ENCODE measurements around the gene PDAP1. TPM values are rescaled to one million over a fixed set of nuclear protein-coding genes. Genes with fewer than 3 reads are reported as not detected.

PDAP1 gene
- total and polyA plus RNA-seq, 9 of the 15 experiments (the other 6 are each of a cell fraction or from before 2014, with no cell fraction given), result 10.2 to 315 (median 129) TPM

DNA sequence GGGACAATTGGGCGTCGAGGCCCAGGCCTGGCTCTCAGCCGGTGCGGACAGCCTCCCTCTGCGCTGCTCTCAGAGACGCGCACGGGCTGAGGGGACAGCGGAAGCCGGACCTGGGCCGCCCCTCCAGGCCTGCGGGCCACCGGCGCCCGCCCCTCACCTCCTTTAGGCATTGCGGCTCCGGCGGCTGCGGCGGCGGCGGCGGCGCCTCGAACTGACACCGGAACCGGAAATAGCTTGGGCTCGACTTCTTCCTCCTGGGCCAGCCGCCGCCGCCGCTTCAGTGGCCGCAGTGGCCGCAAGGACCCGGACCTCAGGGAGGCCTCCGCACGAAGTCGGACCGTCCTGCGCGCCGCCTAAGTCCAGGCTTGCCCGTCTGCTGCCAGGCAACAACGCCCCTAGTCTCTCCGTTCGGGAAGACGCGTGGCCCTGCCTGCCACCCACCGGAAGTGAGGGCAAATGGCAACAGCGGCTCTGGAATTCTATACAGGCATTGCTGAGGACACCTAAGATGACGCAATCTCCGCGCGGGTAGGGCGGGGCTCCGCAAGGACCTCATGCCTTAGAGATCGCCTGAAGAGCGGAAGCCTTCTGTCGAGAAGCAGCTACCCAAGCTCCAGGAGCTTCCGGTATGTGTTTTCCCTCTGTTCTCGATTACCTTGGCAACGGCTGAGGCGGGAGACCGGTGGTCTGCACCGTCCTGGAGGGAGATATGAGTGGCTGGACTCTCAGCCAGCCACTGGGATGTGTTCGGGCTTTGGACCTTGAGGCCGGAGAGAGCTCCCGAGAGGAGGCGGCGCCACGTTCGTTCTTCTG, at the start of gene PDAP1, which contains the start of gene BUD31 (continued):
- TF ChIP-seq SLC30A9 (CRISPR knock-in tag; IDR thresholded peaks at IDR 0.05), result no peak
- no peak for TF ChIP-seq SMARCB1 (IDR thresholded peaks at IDR 0.05; ENCODE audit: insufficient read length, low read depth)
- peak; percentile 67 for TF ChIP-seq HCFC1 (IDR thresholded peaks at IDR 0.05; ENCODE audit: low read depth, low read length)
- peak; percentile 91 for TF ChIP-seq MTA1 (IDR thresholded peaks at IDR 0.05; ENCODE audit: borderline replicate concordance)
- peak; percentile 99 for TF ChIP-seq DACH1 (IDR thresholded peaks at IDR 0.05; ENCODE audit: partially characterized antibody)
- TF ChIP-seq HDAC8 (tag; IDR thresholded peaks at IDR 0.05), result peak; percentile 83
- TF ChIP-seq CBFA2T3 (IDR thresholded peaks at IDR 0.05), result no peak
- TF ChIP-seq ZNF436 (CRISPR knock-in tag; IDR thresholded peaks at IDR 0.05), result no peak
- TF ChIP-seq, protein P1, sequence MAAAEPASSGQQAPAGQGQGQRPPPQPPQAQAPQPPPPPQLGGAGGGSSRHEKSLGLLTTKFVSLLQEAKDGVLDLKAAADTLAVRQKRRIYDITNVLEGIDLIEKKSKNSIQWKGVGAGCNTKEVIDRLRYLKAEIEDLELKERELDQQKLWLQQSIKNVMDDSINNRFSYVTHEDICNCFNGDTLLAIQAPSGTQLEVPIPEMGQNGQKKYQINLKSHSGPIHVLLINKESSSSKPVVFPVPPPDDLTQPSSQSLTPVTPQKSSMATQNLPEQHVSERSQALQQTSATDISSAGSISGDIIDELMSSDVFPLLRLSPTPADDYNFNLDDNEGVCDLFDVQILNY (CRISPR knock-in tag; IDR thresholded peaks at IDR 0.05), result no peak
- peak; percentile 47 to 90; a peak in 3 of 4 replicates for TF ChIP-seq SIN3A (IDR thresholded peaks at IDR 0.05; ENCODE audit: borderline replicate concordance in 2 of 2, control insufficient read depth in 1 of 2, low read depth in 2 of 2, low read length in 2 of 2)
- TF ChIP-seq, protein P2, sequence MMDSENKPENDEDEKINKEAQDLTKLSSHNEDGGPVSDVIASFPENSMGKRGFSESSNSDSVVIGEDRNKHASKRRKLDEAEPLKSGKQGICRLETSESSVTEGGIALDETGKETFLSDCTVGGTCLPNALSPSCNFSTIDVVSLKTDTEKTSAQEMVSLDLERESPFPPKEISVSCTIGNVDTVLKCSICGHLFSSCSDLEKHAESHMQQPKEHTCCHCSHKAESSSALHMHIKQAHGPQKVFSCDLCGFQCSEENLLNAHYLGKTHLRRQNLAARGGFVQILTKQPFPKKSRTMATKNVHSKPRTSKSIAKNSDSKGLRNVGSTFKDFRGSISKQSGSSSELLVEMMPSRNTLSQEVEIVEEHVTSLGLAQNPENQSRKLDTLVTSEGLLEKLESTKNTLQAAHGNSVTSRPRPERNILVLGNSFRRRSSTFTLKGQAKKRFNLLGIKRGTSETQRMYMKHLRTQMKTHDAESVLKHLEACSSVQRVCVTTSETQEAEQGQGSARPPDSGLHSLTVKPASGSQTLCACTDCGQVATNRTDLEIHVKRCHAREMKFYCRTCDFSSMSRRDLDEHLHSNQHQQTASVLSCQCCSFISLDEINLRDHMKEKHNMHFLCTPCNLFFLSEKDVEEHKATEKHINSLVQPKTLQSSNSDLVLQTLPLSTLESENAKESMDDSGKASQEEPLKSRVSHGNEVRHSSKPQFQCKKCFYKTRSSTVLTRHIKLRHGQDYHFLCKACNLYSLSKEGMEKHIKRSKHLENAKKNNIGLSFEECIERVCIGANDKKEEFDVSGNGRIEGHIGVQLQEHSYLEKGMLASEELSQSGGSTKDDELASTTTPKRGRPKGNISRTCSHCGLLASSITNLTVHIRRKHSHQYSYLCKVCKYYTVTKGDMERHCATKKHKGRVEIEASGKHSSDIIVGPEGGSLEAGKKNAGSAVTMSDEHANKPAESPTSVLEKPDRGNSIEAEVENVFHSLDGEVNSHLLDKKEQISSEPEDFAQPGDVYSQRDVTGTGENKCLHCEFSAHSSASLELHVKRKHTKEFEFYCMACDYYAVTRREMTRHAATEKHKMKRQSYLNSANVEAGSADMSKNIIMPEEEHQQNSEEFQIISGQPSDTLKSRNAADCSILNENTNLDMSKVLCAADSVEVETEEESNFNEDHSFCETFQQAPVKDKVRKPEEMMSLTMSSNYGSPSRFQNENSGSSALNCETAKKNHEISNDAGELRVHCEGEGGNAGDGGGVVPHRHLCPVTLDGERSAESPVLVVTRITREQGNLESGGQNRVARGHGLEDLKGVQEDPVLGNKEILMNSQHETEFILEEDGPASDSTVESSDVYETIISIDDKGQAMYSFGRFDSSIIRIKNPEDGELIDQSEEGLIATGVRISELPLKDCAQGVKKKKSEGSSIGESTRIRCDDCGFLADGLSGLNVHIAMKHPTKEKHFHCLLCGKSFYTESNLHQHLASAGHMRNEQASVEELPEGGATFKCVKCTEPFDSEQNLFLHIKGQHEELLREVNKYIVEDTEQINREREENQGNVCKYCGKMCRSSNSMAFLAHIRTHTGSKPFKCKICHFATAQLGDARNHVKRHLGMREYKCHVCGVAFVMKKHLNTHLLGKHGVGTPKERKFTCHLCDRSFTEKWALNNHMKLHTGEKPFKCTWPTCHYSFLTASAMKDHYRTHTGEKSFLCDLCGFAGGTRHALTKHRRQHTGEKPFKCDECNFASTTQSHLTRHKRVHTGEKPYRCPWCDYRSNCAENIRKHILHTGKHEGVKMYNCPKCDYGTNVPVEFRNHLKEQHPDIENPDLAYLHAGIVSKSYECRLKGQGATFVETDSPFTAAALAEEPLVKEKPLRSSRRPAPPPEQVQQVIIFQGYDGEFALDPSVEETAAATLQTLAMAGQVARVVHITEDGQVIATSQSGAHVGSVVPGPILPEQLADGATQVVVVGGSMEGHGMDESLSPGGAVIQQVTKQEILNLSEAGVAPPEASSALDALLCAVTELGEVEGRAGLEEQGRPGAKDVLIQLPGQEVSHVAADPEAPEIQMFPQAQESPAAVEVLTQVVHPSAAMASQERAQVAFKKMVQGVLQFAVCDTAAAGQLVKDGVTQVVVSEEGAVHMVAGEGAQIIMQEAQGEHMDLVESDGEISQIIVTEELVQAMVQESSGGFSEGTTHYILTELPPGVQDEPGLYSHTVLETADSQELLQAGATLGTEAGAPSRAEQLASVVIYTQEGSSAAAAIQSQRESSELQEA (IDR thresholded peaks at IDR 0.05; ENCODE audit: low read depth), result no peak
- TF ChIP-seq MLLT1 (IDR thresholded peaks at IDR 0.05), result peak in 1 of 2 experiments; percentile 42; a peak in 1 of 4 replicates
- 0 out of 2 replicates have a peak, but pooled peaks have one; percentile 2 for TF ChIP-seq HIVEP1 (CRISPR knock-in tag; IDR thresholded peaks at IDR 0.05)

Measured in K562 (cell line).